Left renal pelvis (tissue), 4 donors: ENCODE measurements around the gene TBCC. TPM values are rescaled to one million over a fixed set of nuclear protein-coding genes. Genes with fewer than 3 reads are reported as not detected.
"Not testable (repeated sequence)": the region's sequence is repeated elsewhere in the genome, so short reads cannot be mapped to it uniquely, and the experiment has no call there.

Source experiments
- DNase-seq, 4 donors: peaks; one replicate each; pipeline ENCODE4 v3.0.0-alpha.2; 2013; ENCODE audit warnings: low read depth in 4 of 4, low spot score in 3 of 4
- polyA plus RNA-seq, 4 donors: library from polyadenylated mRNA; unstranded; fragments of 120-200 nt; gene quantifications; one replicate each; pipeline ENCODE4 v1.2.1, GENCODE V29; 2013; ENCODE audit not compliant: insufficient read length in 4 of 4

TBCC gene
- polyA plus RNA-seq: 10 to 100 TPM; 16.4 to 23.7 (median 21.2) TPM

GRCh38 chr6:42745640-42746462, at the start of gene TBCC:
TBCC (minus strand) TSS chr6:42746103; CDS start chr6:42746073, 30 bp downstream.
- DNase-seq: peak; percentile 94 to 98 (median 96)

GRCh38 chr6:42795651-42796050, 49.7 kb upstream of the TBCC start:
- DNase-seq: no peak

GRCh38 chr6:42791706-42792320, 45.9 kb upstream of the TBCC start:
- DNase-seq: no peak

GRCh38 chr6:42790549-42791181, 44.8 kb upstream of the TBCC start:
- DNase-seq: no peak

GRCh38 chr6:42788671-42789070, 42.8 kb upstream of the TBCC start:
- no peak for DNase-seq

GRCh38 chr6:42787063-42787472, 41.2 kb upstream of the TBCC start:
- DNase-seq: no peak

GRCh38 chr6:42786525-42786985, 40.7 kb upstream of the TBCC start:
- DNase-seq: no peak

GRCh38 chr6:42784717-42785498, 39.0 kb upstream of the TBCC start:
- DNase-seq: no peak

GRCh38 chr6:42783876-42784642, 38.2 kb upstream of the TBCC start:
- no peak for DNase-seq

- DNase-seq: peak in 1 of 4 donors; percentile 64
Measured at GRCh38 chr6:42783177-42783875, 37.4 kb upstream of the TBCC start.

GRCh38 chr6:42782689-42783176, 36.8 kb upstream of the TBCC start:
- peak in 1 of 4 donors; percentile 68 for DNase-seq

- peak in 2 of 4 donors; percentile 76 to 79 for DNase-seq
Measured at GRCh38 chr6:42781796-42782688, 36.1 kb upstream of the TBCC start, which contains the start of gene BICRAL. BICRAL (plus strand) TSS chr6:42782052; CDS start chr6:42822023, 39,971 bp downstream.

- no peak for DNase-seq
Measured at GRCh38 chr6:42781546-42781795, 35.6 kb upstream of the TBCC start.

GRCh38 chr6:42779521-42779920, 33.6 kb upstream of the TBCC start:
- no peak for DNase-seq

- no peak for DNase-seq
Measured at GRCh38 chr6:42778122-42778521, 32.2 kb upstream of the TBCC start.

GRCh38 chr6:42777126-42777822, 31.4 kb upstream of the TBCC start:
- no peak for DNase-seq

- DNase-seq: not testable (repeated sequence)
Measured at GRCh38 chr6:42774821-42775487, 29.1 kb upstream of the TBCC start.
